ENCODE data around the gene PAX5.

PAX5 gene

DNA sequence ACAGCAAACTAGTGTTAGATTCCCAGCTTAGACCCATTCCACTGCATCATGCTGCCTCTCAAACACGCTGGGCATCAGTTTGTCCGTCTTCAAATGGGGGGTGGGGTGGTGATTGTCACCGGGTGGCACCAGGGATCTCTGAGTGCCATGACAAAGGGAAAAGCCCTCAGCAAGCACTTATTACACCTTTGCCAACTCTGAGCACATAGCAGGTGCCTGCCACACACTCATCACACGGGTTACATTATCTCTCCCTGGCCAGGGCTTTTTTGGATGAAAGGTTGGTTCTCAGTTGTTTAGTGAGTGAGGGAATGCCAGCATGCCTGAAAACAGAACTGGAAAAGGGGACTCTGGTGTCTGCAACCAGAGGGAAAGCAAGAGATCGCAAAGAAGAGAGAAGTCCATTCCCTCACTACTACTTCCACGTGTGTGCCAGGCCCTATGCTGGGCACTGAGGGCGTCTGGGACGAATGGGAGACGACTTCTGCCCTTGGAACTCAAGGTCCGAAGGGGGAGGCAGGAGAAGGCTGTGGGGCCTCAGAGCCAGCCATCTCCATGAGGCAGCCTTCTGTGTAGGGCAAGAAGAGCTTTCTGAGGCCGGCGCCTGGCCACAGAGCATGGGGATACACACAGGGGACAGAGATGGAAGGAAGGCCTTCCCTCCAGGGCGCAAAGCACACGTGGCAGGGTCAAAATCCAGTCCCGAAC, 48.9 kb downstream of the PAX5 start:
- TF ChIP-seq, protein P1, sequence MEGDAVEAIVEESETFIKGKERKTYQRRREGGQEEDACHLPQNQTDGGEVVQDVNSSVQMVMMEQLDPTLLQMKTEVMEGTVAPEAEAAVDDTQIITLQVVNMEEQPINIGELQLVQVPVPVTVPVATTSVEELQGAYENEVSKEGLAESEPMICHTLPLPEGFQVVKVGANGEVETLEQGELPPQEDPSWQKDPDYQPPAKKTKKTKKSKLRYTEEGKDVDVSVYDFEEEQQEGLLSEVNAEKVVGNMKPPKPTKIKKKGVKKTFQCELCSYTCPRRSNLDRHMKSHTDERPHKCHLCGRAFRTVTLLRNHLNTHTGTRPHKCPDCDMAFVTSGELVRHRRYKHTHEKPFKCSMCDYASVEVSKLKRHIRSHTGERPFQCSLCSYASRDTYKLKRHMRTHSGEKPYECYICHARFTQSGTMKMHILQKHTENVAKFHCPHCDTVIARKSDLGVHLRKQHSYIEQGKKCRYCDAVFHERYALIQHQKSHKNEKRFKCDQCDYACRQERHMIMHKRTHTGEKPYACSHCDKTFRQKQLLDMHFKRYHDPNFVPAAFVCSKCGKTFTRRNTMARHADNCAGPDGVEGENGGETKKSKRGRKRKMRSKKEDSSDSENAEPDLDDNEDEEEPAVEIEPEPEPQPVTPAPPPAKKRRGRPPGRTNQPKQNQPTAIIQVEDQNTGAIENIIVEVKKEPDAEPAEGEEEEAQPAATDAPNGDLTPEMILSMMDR (IDR thresholded peaks at IDR 0.05; ENCODE audit: extremely low read depth, missing control alignments): no peak
- DNase-seq (ENCODE audit: low spot score): no peak

DNA sequence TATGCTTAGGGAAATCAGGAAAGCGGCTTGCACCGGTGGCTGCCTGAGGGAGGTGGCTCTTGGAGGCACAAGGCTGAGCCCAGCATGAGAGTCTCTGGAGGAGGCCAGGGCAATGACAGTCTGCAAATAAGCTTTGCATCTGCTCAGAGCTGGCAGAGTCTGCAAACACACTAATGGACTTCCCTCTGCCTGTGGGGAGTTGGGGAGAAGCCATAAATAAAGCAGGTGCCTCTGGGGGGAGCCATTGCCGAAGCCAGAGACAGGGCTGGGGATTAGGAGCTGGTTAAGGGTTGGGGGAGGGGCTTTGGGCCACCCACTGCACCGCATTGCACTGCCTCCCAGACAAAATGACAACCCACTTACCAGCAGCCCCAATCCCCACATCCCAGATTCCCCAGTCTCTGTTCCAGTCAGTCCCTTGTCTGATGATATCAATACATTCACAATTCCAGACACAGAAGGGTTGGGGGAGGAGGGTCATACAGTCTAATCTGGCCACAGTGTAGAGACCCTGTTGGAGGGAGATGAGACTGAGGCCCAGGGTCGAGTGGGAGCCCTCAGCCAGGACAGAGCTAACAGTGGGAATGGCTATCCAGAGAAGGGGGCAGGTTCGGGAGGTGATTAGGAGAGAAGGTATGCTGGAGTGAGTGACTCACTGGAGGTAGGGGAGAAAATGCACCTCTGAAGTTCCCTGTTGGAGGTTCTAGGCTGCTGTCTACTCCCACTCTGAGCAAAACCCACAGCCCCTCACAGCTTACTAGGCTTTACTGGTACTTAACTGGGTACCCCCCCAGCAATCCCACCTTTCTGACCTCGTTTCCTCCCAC, 53.7 kb downstream of the PAX5 start:
- TF ChIP-seq, protein P1 (IDR thresholded peaks at IDR 0.05; ENCODE audit: extremely low read depth, missing control alignments): peak; percentile 30
- peak; percentile 66 for DNase-seq (ENCODE audit: low spot score)

DNA sequence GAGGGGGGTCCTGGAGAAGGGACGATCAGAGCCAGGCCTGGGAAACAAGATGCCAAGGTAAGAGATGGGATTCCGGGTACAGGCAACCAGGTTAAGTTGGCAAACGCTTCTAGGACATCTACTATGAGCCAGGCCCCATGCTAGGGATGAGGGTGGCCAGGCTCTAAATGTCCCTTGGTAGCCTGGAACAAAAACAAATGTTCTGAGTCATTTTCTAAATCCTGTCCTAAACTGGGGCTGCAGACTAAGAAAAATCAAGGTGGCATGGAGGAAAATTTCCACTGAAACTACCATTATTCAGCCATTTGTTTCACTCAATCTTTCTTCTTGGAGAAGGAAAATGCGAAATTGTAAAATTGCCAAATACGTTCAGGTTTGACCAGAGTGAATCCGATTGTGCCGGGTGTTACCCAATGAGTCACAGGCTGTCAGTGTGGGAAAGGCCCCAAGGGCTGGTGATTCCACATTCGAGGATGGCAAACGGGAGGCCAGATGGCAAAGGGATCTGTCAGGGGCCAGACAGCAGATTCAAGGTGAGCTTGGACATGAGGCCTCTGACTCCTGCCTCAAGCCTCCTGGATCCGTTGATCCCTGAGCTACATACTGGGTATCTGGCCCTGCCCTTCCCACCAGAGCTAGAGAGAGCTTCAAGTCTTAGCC, 57.6 kb downstream of the PAX5 start:
- DNase-seq (ENCODE audit: low spot score): no peak
- TF ChIP-seq, protein P1 (IDR thresholded peaks at IDR 0.05; ENCODE audit: extremely low read depth, missing control alignments): no peak

DNA sequence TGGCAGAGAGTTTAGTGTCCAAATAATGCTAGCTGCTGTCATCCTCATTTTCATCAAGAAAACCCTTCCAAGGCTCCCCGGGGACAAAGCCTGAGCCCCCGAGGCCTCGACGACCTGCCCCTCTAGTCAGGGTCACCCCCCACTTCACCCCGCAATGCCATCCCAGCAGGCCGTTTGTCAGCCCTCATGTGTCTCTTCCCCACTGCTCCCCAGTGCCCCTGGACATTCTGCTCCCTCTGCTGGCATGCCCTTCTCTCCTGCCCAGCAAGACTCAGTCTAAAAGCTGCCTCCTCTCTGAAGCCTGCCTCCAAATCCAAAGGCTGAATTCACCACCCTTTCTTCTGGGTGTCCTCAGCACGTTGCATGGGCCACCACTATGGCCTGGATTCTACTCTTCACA, 59.3 kb downstream of the PAX5 start:
- TF ChIP-seq, protein P1 (IDR thresholded peaks at IDR 0.05; ENCODE audit: extremely low read depth, missing control alignments): no peak
- no peak for DNase-seq (ENCODE audit: low spot score)

DNA sequence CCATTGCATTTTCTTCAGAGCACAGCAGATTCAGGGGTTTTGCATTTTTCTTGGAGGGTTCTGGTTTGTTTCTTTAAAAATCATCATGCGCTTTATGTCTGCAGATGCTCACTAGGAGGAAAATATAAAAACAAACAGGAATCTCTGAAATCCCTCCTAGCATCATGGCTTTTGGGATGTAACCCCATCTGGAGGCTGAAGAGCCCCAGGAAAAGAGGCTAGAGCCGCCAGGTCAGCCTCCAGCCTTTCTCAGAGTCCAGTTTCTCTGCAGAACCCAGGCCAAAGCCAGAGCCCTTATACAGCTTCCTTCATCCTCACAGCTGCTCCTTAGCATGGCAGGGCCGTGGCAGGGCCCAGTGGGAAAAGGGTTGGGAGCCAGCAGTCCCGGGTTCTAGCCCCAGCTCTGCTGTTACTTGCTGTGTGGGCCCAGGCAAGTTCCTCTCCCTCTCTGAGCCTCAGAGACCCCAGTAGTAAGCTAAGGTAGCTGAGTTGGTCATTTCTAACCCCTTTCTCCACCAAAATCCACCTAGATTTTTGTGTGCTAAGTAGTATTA, 62.1 kb downstream of the PAX5 start:
- TF ChIP-seq, protein P1 (IDR thresholded peaks at IDR 0.05; ENCODE audit: extremely low read depth, missing control alignments): no peak
- no peak for DNase-seq (ENCODE audit: low spot score)

DNA sequence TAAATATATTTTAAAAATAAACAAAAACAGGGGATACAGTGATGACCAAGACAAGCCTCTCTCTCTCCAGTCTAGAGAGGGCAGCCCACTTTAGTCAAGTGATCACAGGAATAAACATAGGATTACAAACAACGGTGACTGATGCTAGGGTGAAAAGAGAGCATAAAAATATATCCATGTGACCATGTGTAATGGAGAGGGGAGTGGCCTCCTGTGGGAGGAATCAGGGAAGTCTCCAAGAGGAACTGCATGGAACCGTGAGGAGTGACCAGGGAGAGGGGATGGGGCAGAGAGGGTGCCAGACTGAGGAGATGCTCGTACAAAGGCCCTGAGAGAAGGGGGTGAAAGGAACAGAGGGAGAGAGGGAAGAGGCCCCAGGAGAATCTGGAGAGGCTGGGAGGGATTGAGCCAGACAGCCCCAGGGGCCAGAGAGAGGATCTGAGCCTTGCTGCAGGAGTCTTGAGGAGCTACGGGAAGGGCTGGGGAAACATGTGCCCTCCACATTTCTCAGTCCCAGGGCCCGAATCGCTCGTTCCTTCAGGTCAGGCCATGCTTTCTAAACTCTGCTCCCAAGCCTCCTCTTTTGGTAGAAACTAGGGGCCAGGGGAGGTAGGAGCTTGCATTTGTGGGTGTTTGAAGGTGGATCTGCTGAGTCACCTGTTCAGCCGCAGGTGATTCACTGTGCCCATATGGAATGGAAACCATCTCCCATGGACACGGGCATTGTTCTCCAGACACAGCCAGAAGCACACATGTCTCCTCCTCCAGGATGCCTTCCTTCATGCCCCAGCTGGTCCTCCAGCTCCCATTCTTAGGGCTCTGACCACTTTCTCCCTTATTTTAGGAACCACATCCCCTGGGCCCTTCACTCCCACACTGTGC, 63.8 kb downstream of the PAX5 start:
- TF ChIP-seq, protein P1 (IDR thresholded peaks at IDR 0.05; ENCODE audit: extremely low read depth, missing control alignments): no peak
- no peak for DNase-seq (ENCODE audit: low spot score)

Measured in GM20000 (cell line).